ENCODE results near the gene RAB40A. TPM values are rescaled to one million over a fixed set of nuclear protein-coding genes. Genes with fewer than 3 reads are reported as not detected.
A peak's percentile ranks its signal among the peaks of the same experiment; 100 is the strongest.

RAB40A gene
- polyA plus RNA-seq (2013, experiment 1 of 2) = 0.29 TPM
- polyA plus RNA-seq (2013, experiment 2 of 2) = not detected

GRCh38 chrX:103519389-103519788, at the start of gene RAB40A:
TSS of gene RAB40A (minus strand) at chrX:103519489. CDS start at chrX:103500756, 18,733 bp downstream.
- no peak within 1 kb of the TSS for H3K27ac ChIP-seq (ENCODE audit: low read depth, low read length, severe bottlenecking)
- no peaks in the 10 kb centered on the region for H3K36me3 ChIP-seq (ENCODE audit: control insufficient read depth, insufficient read depth, low read length)
- H3K9me3 ChIP-seq (ENCODE audit: control insufficient read depth, low read length) = no peaks in the 10 kb centered on the region
- H3K4me1 ChIP-seq (ENCODE audit: control insufficient read depth, insufficient read depth, low read length, poor library complexity, severe bottlenecking) = no peaks in the 10 kb centered on the region
- no CpG with 5 or more reads among the region's 2 CpGs for WGBS, 2 experiments (ENCODE audit: insufficient coverage in 2 of 2)
- H3K4me3 ChIP-seq (ENCODE audit: extremely low read depth, insufficient read depth, low read length, poor library complexity, severe bottlenecking) = no peak within 1 kb of the TSS

GRCh38 chrX:103565752-103566151, 46.5 kb upstream of the RAB40A start:
- no peaks in the 10 kb centered on the region for H3K36me3 ChIP-seq (ENCODE audit: control insufficient read depth, insufficient read depth, low read length)
- H3K4me3 ChIP-seq (ENCODE audit: extremely low read depth, insufficient read depth, low read length, poor library complexity, severe bottlenecking) = no peak overlapping the region
- no peaks in the 10 kb centered on the region for H3K4me1 ChIP-seq (ENCODE audit: control insufficient read depth, insufficient read depth, low read length, poor library complexity, severe bottlenecking)
- no peaks in the 10 kb centered on the region for H3K9me3 ChIP-seq (ENCODE audit: control insufficient read depth, low read length)
- no CpG with 5 or more reads among the region's 1 CpG for WGBS, 2 experiments (ENCODE audit: insufficient coverage in 2 of 2)
- H3K27ac ChIP-seq (ENCODE audit: low read depth, low read length, severe bottlenecking) = no peak overlapping the region

GRCh38 chrX:103565197-103565596, 45.9 kb upstream of the RAB40A start:
- whole genome bisulfite sequencing, 2 experiments (ENCODE audit: insufficient coverage in 2 of 2) = 100% methylated on average over 1 of the region's 4 CpGs; no CpG with 5 or more reads in 1 of the 2 experiments
- Histone ChIP-seq H3K36me3 (ENCODE audit: control insufficient read depth, insufficient read depth, low read length) (no peaks in the 10 kb centered on the region), H3K4me1 (ENCODE audit: control insufficient read depth, insufficient read depth, low read length, poor library complexity, severe bottlenecking) (no peaks in the 10 kb centered on the region)

GRCh38 chrX:103562801-103563200, 43.5 kb upstream of the RAB40A start:
- Histone ChIP-seq H3K9me3 (ENCODE audit: control insufficient read depth, low read length) (no peaks in the 10 kb centered on the region), H3K36me3 (ENCODE audit: control insufficient read depth, insufficient read depth, low read length) (no peaks in the 10 kb centered on the region), H3K4me3 (ENCODE audit: extremely low read depth, insufficient read depth, low read length, poor library complexity, severe bottlenecking) (no peak overlapping the region), H3K4me1 (ENCODE audit: control insufficient read depth, insufficient read depth, low read length, poor library complexity, severe bottlenecking) (no peaks in the 10 kb centered on the region), H3K27ac (ENCODE audit: low read depth, low read length, severe bottlenecking) (no peak overlapping the region)
- WGBS, 2 experiments (ENCODE audit: insufficient coverage in 2 of 2) = 72 to 83% methylated on average over 1 to 2 of the region's 2 CpGs

More at GRCh38 chrX:103565197-103565596, 45.9 kb upstream of the RAB40A start:
- H3K4me3 ChIP-seq (ENCODE audit: extremely low read depth, insufficient read depth, low read length, poor library complexity, severe bottlenecking) = no peak overlapping the region
- H3K27ac ChIP-seq (ENCODE audit: low read depth, low read length, severe bottlenecking) = no peak overlapping the region
- H3K9me3 ChIP-seq (ENCODE audit: control insufficient read depth, low read length) = no peaks in the 10 kb centered on the region

GRCh38 chrX:103560256-103560655, 41.0 kb upstream of the RAB40A start:
- Histone ChIP-seq H3K27ac (ENCODE audit: low read depth, low read length, severe bottlenecking) (no peak overlapping the region), H3K4me3 (ENCODE audit: extremely low read depth, insufficient read depth, low read length, poor library complexity, severe bottlenecking) (no peak overlapping the region), H3K36me3 (ENCODE audit: control insufficient read depth, insufficient read depth, low read length) (no peaks in the 10 kb centered on the region), H3K4me1 (ENCODE audit: control insufficient read depth, insufficient read depth, low read length, poor library complexity, severe bottlenecking) (no peaks in the 10 kb centered on the region), H3K9me3 (ENCODE audit: control insufficient read depth, low read length) (no peaks in the 10 kb centered on the region)
- WGBS, 2 experiments (ENCODE audit: insufficient coverage in 2 of 2) = no CpG with 5 or more reads among the region's 1 CpG

- Histone ChIP-seq H3K36me3 (ENCODE audit: control insufficient read depth, insufficient read depth, low read length) (no peaks in the 10 kb centered on the region), H3K9me3 (ENCODE audit: control insufficient read depth, low read length) (no peaks in the 10 kb centered on the region), H3K4me3 (ENCODE audit: extremely low read depth, insufficient read depth, low read length, poor library complexity, severe bottlenecking) (no peak overlapping the region), H3K4me1 (ENCODE audit: control insufficient read depth, insufficient read depth, low read length, poor library complexity, severe bottlenecking) (no peaks in the 10 kb centered on the region), H3K27ac (ENCODE audit: low read depth, low read length, severe bottlenecking) (no peak overlapping the region)
- 0 to 67% methylated on average over 1 of the region's 2 CpGs for WGBS, 2 experiments (ENCODE audit: insufficient coverage in 2 of 2)
These were observed 37.8 kb upstream of the RAB40A start for GRCh38 chrX:103556963-103557612.

GRCh38 chrX:103554687-103555424, 35.6 kb upstream of the RAB40A start:
- no peak overlapping the region for H3K27ac ChIP-seq (ENCODE audit: low read depth, low read length, severe bottlenecking)
- no peaks in the 10 kb centered on the region for H3K9me3 ChIP-seq (ENCODE audit: control insufficient read depth, low read length)
- 3 to 4% methylated on average over 4 to 7 of the region's 19 CpGs for WGBS, 2 experiments (ENCODE audit: insufficient coverage in 2 of 2)
- H3K4me1 ChIP-seq (ENCODE audit: control insufficient read depth, insufficient read depth, low read length, poor library complexity, severe bottlenecking) = no peaks in the 10 kb centered on the region
- no peaks in the 10 kb centered on the region for H3K36me3 ChIP-seq (ENCODE audit: control insufficient read depth, insufficient read depth, low read length)
- H3K4me3 ChIP-seq (ENCODE audit: extremely low read depth, insufficient read depth, low read length, poor library complexity, severe bottlenecking) = peak overlapping the region; percentile 35

- Histone ChIP-seq H3K4me1 (ENCODE audit: control insufficient read depth, insufficient read depth, low read length, poor library complexity, severe bottlenecking) (no peaks in the 10 kb centered on the region), H3K27ac (ENCODE audit: low read depth, low read length, severe bottlenecking) (no peak overlapping the region), H3K36me3 (ENCODE audit: control insufficient read depth, insufficient read depth, low read length) (no peaks in the 10 kb centered on the region), H3K4me3 (ENCODE audit: extremely low read depth, insufficient read depth, low read length, poor library complexity, severe bottlenecking) (no peak overlapping the region), H3K9me3 (ENCODE audit: control insufficient read depth, low read length) (no peaks in the 10 kb centered on the region)
- 67 to 100% methylated on average over 1 of the region's 1 CpG for WGBS, 2 experiments (ENCODE audit: insufficient coverage in 2 of 2)
These were observed 32.9 kb upstream of the RAB40A start for GRCh38 chrX:103552236-103552635.

GRCh38 chrX:103550415-103551051, 31.2 kb upstream of the RAB40A start:
- H3K4me1 ChIP-seq (ENCODE audit: control insufficient read depth, insufficient read depth, low read length, poor library complexity, severe bottlenecking) = no peaks in the 10 kb centered on the region
- no peak overlapping the region for H3K4me3 ChIP-seq (ENCODE audit: extremely low read depth, insufficient read depth, low read length, poor library complexity, severe bottlenecking)
- 67% methylated on average over 1 of the region's 3 CpGs; no CpG with 5 or more reads in 1 of the 2 experiments for WGBS, 2 experiments (ENCODE audit: insufficient coverage in 2 of 2)
- no peaks in the 10 kb centered on the region for H3K9me3 ChIP-seq (ENCODE audit: control insufficient read depth, low read length)
- no peaks in the 10 kb centered on the region for H3K36me3 ChIP-seq (ENCODE audit: control insufficient read depth, insufficient read depth, low read length)
- H3K27ac ChIP-seq (ENCODE audit: low read depth, low read length, severe bottlenecking) = no peak overlapping the region

- Histone ChIP-seq H3K4me1 (ENCODE audit: control insufficient read depth, insufficient read depth, low read length, poor library complexity, severe bottlenecking) (no peaks in the 10 kb centered on the region), H3K36me3 (ENCODE audit: control insufficient read depth, insufficient read depth, low read length) (no peaks in the 10 kb centered on the region), H3K27ac (ENCODE audit: low read depth, low read length, severe bottlenecking) (no peak overlapping the region), H3K9me3 (ENCODE audit: control insufficient read depth, low read length) (no peaks in the 10 kb centered on the region), H3K4me3 (ENCODE audit: extremely low read depth, insufficient read depth, low read length, poor library complexity, severe bottlenecking) (no peak overlapping the region)
- 72 to 84% methylated on average over 2 of the region's 3 CpGs for WGBS, 2 experiments (ENCODE audit: insufficient coverage in 2 of 2)
These were observed 30.6 kb upstream of the RAB40A start for GRCh38 chrX:103549916-103550315.
